ENCODE measurements around the gene CSNK2A3. TPM values are rescaled to one million over a fixed set of nuclear protein-coding genes. Genes with fewer than 3 reads are reported as not detected.

The CSNK2A3 gene
- total and polyA plus RNA-seq, 2 of the 13 experiments (the other 11 are each of a cell fraction or from before 2014, with no cell fraction given), result 1.7 to 3.5 TPM

- Histone ChIP-seq H4K20me1 (ENCODE audit: insufficient read depth, low read length) (no peaks in the 10 kb centered on the region), H3K36me3 (replicated peaks in 1 of 2; ENCODE audit: control insufficient read depth in 1 of 2, insufficient read depth in 2 of 2, low read length in 2 of 2) (no peaks in the 10 kb centered on the region), H3K4me2 (ENCODE audit: low read depth, low read length) (no peak overlapping the region), H3K27ac (ENCODE audit: extremely low read length, insufficient read depth, low read length) (no peak overlapping the region), H3K4me3 (replicated peaks in 1 of 3; ENCODE audit: insufficient read depth in 1 of 3, low read depth in 2 of 3, low read length in 3 of 3) (no peak overlapping the region), H3K79me2 (ENCODE audit: insufficient read depth, low read length) (no peaks in the 10 kb centered on the region), H2AFZ (ENCODE audit: low read length) (no peak overlapping the region), H3K27me3 (ENCODE audit: control insufficient read depth in 1 of 2, insufficient read depth in 2 of 2, low read length in 2 of 2) (peaks cover 0 to 2% of the 10 kb centered on the region in 2 experiments; a peak in 3 of 5 replicates), H3K4me1 (ENCODE audit: insufficient read depth, low read length) (no peaks in the 10 kb centered on the region), H3K9me3 (ENCODE audit: low read length) (no peaks in the 10 kb centered on the region), H3K9ac (ENCODE audit: insufficient read depth, low read depth, low read length) (no peak overlapping the region)
- DNase-seq (ENCODE audit: low spot score), result no peak
- ChIA-PET CTCF (ENCODE audit: low intra/inter-chr PET ratio, low total read pairs) (no interaction called here), POLR2A (no interaction called here)
- TF ChIP-seq ZNF33B (CRISPR knock-in tag; IDR thresholded peaks at IDR 0.05) (no peak), ZNF136 (CRISPR knock-in tag; IDR thresholded peaks at IDR 0.05; ENCODE audit: low read depth) (no peak), PTBP1 (IDR thresholded peaks at IDR 0.05; ENCODE audit: low read depth, low read length, poor library complexity, severe bottlenecking) (no peak), ELF3 (CRISPR knock-in tag; IDR thresholded peaks at IDR 0.05) (no peak)
- no peak for FAIRE-seq
- no TSS peak for BruUV-seq (replicated peaks)
- intact Hi-C loops (cut with micrococcal nuclease; ENCODE audit: unreplicated experiment) (no loop called here), in situ Hi-C loops (cut with HindIII; ENCODE audit: extremely low pct_ligation_motif_present, low pct_unique_long_range_greater_than_20kb) (no loop called here)
- WGBS (ENCODE audit: low lambda C conversion rate), result 51% methylated on average over 5 of the region's 8 CpGs
- ATAC-seq, result no peak
Measured at GRCh38 chr11:11372461-11372860, 19.4 kb upstream of the CSNK2A3 start.

- H2AFZ ChIP-seq (ENCODE audit: low read length), result no peak overlapping the region
- no peaks in the 10 kb centered on the region for H3K4me1 ChIP-seq (ENCODE audit: insufficient read depth, low read length)
- DNase-seq (ENCODE audit: low spot score) (no peak), FAIRE-seq (no peak), ATAC-seq (no peak)
- no peaks in the 10 kb centered on the region for H3K79me2 ChIP-seq (ENCODE audit: insufficient read depth, low read length)
- no peak overlapping the region for H3K9ac ChIP-seq (ENCODE audit: insufficient read depth, low read depth, low read length)
- in situ Hi-C loops (cut with HindIII; ENCODE audit: extremely low pct_ligation_motif_present, low pct_unique_long_range_greater_than_20kb), result no loop called here
- 16% methylated on average over 3 of the region's 6 CpGs for WGBS (ENCODE audit: low lambda C conversion rate)
- no peaks in the 10 kb centered on the region for H3K9me3 ChIP-seq (ENCODE audit: low read length)
- H3K4me2 ChIP-seq (ENCODE audit: low read depth, low read length), result no peak overlapping the region
- ChIA-PET POLR2A (no interaction called here), CTCF (ENCODE audit: low intra/inter-chr PET ratio, low total read pairs) (no interaction called here)
- H4K20me1 ChIP-seq (ENCODE audit: insufficient read depth, low read length), result no peaks in the 10 kb centered on the region
- H3K36me3 ChIP-seq (replicated peaks in 1 of 2; ENCODE audit: control insufficient read depth in 1 of 2, insufficient read depth in 2 of 2, low read length in 2 of 2), result no peaks in the 10 kb centered on the region
- intact Hi-C loops (cut with micrococcal nuclease; ENCODE audit: unreplicated experiment), result no loop called here
- BruUV-seq (replicated peaks), result no TSS peak
- no peak overlapping the region for H3K4me3 ChIP-seq (replicated peaks in 1 of 3; ENCODE audit: insufficient read depth in 1 of 3, low read depth in 2 of 3, low read length in 3 of 3)
- H3K27ac ChIP-seq (ENCODE audit: extremely low read length, insufficient read depth, low read length), result no peak overlapping the region
- H3K27me3 ChIP-seq (ENCODE audit: control insufficient read depth in 1 of 2, insufficient read depth in 2 of 2, low read length in 2 of 2), result peaks cover 0 to 2% of the 10 kb centered on the region in 2 experiments; a peak in 2 of 5 replicates
- TF ChIP-seq GABPB1 (CRISPR knock-in tag; IDR thresholded peaks at IDR 0.05) (no peak), ZC3H13 (CRISPR knock-in tag; IDR thresholded peaks at IDR 0.05) (no peak), ZNF574 (CRISPR knock-in tag; IDR thresholded peaks at IDR 0.05) (no peak), ZFP37 (CRISPR knock-in tag; IDR thresholded peaks at IDR 0.05; ENCODE audit: borderline replicate concordance) (no peak), BRCA1 (CRISPR knock-in tag; IDR thresholded peaks at IDR 0.05) (no peak), CREB1 (IDR thresholded peaks at IDR 0.05) (no peak), CREB1 (CRISPR knock-in tag; IDR thresholded peaks at IDR 0.05) (no peak)
Measured at GRCh38 chr11:11370962-11371303, 17.9 kb upstream of the CSNK2A3 start.

Data from HepG2 (cell line).